ENCODE results near the gene LMF1.

DNA sequence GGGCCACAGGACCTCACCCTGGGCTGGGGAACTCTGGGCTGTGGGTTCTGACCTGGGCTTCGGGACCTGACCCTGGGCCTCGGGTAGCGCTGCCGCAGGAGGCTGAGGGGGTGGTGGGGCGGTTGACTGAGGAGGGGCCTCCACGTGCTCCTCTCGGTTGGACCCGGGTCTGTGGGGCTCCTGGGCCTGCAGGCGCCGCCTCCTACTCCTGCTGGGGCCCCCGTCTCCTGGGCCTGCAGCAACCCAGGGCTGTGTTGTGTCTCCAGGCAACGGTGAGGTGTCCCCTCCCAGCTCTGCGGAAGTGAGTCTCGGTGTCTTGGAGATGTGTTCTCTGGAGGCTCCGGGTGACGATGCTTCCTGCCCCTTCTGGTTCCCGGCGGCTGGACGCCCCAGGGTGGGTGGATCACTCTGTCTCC lies 128.7 kb downstream of the LMF1 start:
- TF ChIP-seq EZH2 (IDR thresholded peaks at IDR 0.05; ENCODE audit: low read length, unreplicated experiment): no peak
- TF ChIP-seq, protein P1, sequence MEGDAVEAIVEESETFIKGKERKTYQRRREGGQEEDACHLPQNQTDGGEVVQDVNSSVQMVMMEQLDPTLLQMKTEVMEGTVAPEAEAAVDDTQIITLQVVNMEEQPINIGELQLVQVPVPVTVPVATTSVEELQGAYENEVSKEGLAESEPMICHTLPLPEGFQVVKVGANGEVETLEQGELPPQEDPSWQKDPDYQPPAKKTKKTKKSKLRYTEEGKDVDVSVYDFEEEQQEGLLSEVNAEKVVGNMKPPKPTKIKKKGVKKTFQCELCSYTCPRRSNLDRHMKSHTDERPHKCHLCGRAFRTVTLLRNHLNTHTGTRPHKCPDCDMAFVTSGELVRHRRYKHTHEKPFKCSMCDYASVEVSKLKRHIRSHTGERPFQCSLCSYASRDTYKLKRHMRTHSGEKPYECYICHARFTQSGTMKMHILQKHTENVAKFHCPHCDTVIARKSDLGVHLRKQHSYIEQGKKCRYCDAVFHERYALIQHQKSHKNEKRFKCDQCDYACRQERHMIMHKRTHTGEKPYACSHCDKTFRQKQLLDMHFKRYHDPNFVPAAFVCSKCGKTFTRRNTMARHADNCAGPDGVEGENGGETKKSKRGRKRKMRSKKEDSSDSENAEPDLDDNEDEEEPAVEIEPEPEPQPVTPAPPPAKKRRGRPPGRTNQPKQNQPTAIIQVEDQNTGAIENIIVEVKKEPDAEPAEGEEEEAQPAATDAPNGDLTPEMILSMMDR (conservative IDR thresholded peaks at IDR 0.05; ENCODE audit: low read depth, low read length): no peak
- TF ChIP-seq EZH2phosphoT487 (IDR thresholded peaks at IDR 0.05; ENCODE audit: borderline replicate concordance, low read length): no peak
